ENCODE results near the gene WRNIP1.

GRCh38 chr6:2795956-2796355, 30.8 kb downstream of the WRNIP1 start:
- TF ChIP-seq, protein P1, sequence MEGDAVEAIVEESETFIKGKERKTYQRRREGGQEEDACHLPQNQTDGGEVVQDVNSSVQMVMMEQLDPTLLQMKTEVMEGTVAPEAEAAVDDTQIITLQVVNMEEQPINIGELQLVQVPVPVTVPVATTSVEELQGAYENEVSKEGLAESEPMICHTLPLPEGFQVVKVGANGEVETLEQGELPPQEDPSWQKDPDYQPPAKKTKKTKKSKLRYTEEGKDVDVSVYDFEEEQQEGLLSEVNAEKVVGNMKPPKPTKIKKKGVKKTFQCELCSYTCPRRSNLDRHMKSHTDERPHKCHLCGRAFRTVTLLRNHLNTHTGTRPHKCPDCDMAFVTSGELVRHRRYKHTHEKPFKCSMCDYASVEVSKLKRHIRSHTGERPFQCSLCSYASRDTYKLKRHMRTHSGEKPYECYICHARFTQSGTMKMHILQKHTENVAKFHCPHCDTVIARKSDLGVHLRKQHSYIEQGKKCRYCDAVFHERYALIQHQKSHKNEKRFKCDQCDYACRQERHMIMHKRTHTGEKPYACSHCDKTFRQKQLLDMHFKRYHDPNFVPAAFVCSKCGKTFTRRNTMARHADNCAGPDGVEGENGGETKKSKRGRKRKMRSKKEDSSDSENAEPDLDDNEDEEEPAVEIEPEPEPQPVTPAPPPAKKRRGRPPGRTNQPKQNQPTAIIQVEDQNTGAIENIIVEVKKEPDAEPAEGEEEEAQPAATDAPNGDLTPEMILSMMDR (IDR thresholded peaks at IDR 0.05 in 8 of 11, conservative IDR thresholded peaks at IDR 0.05 in 3 of 11): no peak
- TF ChIP-seq POLR2AphosphoS5 (IDR thresholded peaks at IDR 0.05) (peak in 2 of 3 donors; percentile 58 to 66), POLR2A (IDR thresholded peaks at IDR 0.05) (no peak)

Measured in spleen (tissue), 7 donors.